Hypothalamus (tissue), 51 donors: ENCODE measurements around the gene GADD45GIP1.

Experiments
- DNase-seq, 51 donors: peaks; one replicate each; lab custom pipeline; 2025; lab: John Stamatoyannopoulos, UW

Gene GADD45GIP1

DNA sequence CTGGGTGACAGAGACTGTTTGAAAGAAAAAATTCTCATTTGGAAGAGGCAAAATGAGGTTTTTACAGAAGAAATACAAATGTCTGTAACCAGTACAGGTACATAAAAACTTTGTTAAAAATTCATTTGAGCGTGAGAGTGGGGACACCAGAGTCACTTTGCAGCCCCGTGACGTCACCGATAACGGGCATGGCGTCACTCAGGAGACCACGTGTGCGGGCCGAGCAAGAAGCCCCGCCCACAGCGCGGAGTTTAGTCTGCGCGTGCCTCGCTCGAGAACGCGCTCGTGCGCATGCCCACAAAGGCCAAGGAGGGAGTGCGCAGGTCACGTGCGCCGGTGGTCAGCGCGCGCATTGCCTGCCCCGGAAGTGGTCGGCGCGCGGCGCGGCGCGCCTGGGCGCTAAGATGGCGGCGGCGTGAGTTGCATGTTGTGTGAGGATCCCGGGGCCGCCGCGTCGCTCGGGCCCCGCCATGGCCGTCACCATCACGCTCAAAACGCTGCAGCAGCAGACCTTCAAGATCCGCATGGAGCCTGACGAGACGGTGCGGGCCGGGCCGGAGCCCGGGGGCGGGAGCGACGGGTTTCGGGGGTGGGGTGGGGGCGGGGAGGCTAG is 11.4 kb downstream of the GADD45GIP1 start, which contains the start of gene RAD23A:
TSS of gene RAD23A (plus strand) at position 384 of the 613 bp plus-strand sequence. CDS start at position 471, 87 bp downstream.
- peak; percentile 50 to 94 (median 86) for DNase-seq

DNA sequence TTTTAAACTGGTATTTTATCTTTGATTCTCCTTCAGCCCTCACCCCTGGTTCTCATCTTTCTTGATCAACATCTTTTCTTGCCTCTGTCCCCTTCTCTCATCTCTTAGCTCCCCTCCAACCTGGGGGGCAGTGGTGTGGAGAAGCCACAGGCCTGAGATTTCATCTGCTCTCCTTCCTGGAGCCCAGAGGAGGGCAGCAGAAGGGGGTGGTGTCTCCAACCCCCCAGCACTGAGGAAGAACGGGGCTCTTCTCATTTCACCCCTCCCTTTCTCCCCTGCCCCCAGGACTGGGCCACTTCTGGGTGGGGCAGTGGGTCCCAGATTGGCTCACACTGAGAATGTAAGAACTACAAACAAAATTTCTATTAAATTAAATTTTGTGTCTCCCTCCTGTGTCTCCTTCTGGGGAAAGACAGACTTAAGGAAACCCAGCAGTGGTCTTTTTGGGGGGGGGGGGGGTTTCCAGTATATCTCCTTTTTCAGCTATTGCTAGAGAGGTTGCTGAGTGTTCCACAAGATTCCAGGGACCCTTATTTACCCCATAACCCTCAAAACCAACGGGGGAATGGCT is 12.8 kb downstream of the GADD45GIP1 start:
- DNase-seq: no peak

DNA sequence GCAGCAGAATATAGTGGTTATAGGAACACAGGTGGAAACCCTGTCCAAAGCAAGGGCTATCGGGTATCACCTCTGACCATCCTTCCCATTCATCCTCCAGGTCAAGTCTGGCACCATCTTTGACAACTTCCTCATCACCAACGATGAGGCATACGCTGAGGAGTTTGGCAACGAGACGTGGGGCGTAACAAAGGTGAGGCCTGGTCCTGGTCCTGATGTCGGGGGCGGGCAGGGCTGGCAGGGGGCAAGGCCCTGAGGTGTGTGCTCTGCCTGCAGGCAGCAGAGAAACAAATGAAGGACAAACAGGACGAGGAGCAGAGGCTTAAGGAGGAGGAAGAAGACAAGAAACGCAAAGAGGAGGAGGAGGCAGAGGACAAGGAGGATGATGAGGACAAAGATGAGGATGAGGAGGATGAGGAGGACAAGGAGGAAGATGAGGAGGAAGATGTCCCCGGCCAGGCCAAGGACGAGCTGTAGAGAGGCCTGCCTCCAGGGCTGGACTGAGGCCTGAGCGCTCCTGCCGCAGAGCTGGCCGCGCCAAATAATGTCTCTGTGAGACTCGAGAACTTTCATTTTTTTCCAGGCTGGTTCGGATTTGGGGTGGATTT is 13.5 kb downstream of the GADD45GIP1 start:
- DNase-seq: no peak

DNA sequence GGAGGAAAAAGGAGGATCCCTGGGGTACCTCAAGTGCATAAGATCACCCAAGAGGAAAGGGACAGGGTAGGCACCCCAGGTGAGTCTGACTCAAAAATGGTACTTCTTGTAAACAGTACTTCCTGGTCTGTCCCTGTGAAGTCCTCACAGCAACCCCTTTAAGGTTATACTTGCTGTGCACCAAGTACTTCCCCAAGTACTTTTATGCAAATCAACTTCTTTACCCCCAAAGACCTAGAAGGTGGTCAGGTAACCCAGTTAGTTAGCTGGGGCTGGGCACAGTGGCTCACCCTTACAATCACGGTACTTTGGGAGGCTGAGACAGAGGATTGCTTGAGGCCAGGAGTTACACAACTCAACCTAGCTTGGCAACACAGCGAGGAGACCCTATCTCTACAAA is 16.1 kb downstream of the GADD45GIP1 start:
- no peak for DNase-seq

DNA sequence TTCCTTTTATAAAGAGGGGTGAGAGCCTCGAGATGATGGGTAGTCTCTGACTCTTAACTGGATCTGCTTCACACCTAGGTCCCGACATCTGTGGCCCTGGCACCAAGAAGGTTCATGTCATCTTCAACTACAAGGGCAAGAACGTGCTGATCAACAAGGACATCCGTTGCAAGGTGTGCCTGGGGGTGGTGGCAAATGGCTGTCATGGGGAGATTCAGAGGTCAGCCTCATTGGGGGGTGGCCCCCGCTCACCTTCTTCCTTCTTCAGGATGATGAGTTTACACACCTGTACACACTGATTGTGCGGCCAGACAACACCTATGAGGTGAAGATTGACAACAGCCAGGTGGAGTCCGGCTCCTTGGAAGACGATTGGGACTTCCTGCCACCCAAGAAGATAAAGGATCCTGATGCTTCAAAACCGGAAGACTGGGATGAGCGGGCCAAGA is 17.0 kb downstream of the GADD45GIP1 start:
- no peak for DNase-seq

DNA sequence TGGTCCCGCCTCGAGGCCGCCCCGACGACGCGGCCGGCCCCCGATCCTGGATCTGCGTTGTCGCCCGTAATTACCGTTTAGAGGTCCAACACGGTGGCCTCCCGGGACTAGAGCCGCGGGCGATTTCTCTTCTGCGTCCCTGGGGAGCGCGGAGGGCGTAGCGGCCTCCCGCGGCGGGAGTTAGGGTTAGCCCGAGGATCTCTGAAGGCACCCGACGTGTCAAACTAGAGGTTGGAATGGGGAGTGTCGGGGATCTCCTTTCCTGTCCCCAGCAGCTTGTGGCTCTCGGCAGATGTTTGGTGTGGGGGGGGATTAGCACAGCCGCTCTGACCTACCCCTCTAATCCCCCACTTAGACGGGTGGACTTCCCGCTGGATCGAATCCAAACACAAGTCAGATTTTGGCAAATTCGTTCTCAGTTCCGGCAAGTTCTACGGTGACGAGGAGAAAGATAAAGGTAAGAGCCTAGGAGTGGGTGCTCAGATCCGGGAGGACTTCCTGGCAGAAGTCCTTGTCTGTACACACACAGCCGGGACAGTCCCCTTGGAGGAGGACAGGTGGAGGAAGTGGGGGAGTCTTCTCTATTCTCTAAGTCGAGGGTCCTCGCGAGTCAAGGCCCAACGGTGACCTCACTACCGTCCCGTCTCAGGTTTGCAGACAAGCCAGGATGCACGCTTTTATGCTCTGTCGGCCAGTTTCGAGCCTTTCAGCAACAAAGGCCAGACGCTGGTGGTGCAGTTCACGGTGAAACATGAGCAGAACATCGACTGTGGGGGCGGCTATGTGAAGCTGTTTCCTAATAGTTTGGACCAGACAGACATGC is 18.0 kb downstream of the GADD45GIP1 start:
- DNase-seq: peak in 3 of 51 donors; percentile 13 to 27 (median 24)

DNA sequence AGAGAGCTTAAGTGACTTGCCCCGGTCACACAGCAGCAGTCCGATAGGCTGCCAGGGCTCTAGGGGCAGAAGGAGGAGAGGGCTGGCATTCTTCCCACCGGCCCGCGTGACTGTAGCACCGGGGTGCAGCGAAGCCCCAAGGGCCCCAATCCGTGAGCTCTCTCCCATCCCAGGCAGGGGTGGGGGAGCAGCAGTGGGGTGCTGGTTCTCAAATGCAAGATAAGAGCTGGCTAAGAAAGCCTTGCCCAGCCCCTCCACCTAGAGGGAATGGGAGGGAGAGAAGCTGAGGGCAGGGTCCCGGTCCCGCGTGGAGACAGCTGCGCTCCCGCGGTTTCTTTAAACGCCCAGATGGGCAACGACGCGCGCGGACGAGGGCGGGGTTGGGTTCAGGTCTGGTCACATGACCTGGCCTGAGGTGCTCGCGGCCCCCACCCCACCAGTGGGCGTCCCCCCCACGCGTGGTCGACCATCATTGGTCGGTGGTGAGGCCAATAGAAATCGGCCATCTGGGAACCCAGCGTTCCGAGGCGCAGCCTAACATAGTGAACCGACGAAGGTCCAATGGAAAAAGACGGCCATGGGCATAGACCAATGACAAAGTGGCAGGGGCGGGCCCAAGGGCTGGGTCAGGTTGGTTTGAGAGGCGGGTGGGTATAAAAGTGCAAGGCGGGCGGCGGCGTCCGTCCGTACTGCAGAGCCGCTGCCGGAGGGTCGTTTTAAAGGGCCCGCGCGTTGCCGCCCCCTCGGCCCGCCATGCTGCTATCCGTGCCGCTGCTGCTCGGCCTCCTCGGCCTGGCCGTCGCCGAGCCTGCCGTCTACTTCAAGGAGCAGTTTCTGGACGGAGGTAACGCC is 18.9 kb downstream of the GADD45GIP1 start, which contains the start of gene CALR:
TSS of gene CALR (plus strand) at position 683 of the 852 bp plus-strand sequence. CDS start at position 754, 71 bp downstream.
- peak; percentile 72 to 100 (median 99) for DNase-seq

DNA sequence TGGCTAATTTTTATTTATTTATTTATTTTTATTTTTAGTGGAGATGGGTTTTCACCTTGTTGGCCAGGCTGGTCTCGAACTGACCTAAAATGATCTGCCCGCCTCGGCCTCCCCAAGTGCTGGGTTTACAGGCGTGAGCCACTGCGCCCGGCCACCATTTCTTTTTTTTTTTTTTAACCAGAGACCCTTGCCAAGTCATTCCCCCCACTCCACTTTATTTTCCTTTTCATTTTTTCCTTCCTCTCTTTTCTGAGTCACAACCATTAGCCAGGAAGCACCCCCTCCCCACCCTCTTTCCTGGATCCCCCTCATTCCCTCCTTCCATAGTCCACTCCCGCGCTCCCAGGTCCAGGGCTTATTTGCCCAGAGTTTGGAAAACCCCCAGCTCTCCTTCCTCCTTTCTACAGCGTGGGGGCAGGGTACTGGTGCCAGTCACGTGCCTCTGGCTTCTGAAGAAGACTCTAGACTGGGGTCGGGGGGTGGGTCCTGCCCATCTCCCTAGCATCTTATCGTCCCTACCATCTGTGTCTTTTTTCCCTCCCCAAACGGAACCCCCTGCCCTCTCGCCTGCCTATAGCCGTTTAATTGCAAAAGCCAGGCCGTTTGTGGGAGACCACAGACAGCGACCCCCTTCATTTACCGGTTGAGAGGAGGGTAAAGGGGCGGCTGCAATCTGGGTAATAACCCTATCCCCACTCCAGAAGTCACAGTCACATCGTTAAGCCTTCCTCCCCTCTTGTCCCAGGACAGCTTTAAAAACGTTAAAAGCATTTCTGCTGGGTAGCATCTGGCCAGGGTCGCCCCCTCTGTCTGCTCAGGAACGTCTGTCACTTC is 19.7 kb downstream of the GADD45GIP1 start:
- DNase-seq: peak in 14 of 51 donors; percentile 8 to 38 (median 20)

DNA sequence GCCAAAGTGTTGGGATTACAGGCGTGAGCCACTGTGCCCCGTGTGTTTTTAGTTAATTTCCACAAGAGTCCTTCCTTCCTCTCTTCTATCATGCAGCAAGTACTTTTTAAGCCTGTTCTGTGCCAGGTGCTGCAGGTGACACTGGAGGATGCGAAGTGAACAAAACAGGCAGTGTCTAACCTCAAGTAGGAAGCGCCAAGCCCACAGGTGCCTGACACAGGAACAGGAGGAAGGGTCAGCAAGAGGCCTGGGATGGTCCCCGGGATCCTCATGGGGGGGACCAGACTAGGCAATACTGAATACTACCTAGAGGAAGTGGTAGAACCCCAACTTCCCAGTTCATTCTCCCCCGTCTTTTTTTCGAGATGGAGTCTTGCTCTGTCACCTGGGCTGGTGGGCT is 20.4 kb downstream of the GADD45GIP1 start:
- no peak for DNase-seq

DNA sequence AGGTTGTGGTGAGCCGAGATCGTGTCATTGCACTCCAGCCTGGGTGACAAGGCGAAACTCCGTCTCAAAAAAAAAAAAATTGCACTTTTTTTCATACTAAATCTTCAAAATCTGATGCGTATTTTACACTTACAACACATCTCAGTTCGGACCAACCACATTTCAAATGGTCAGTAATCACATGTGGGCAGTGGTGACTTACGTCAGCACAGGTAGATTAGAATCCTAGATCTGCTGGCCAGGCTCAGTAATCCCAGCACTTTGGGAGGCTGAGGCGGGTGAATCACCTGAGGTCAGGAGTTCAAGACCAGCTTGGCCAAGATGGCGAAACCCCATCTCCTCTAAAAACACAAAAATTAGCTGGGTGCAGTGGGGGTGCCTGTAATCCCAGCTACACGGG is 22.0 kb downstream of the GADD45GIP1 start:
- no peak for DNase-seq

DNA sequence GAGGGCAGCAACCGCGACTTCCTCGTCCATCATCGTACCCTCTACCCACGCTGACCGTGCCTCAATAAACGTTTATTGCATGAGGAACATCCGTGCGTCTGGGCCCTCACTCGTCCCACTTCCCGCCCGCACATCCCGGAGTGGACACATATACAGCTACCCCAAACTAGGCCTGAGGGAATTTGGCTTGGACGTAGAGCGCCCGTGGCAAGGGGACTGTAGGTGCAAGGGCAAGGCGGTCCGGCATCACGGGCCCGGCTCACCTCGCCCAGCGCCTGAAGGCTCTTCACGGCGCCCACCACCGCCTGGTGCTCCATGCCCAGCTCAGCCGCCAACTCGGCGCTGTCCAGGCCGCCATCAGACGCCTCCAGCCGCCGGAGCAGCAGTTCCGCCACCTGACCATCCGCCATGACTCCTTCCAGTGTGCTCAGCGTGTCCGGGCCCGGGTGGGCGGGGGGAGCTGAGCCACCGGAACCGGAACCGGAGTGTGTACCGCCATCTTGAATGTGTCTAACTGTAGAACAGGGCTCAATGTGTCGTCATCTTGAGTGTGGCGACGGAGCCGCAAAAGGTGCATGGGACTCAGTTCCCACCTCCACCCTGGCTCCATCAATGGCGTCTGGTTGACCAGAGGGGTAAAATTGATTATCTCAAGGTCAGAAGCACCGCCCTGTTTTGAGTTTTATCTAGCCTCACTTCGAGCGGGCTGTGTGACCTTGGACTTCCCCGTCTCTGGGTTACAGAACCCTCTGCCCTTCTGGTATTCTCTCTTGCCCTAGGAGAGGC is 23.5 kb downstream of the GADD45GIP1 start, which contains the start of gene FARSA:
TSS of gene FARSA (minus strand) at position 425 of the 786 bp plus-strand sequence. CDS start at position 410, 15 bp downstream.
- DNase-seq: peak; percentile 51 to 98 (median 91)

DNA sequence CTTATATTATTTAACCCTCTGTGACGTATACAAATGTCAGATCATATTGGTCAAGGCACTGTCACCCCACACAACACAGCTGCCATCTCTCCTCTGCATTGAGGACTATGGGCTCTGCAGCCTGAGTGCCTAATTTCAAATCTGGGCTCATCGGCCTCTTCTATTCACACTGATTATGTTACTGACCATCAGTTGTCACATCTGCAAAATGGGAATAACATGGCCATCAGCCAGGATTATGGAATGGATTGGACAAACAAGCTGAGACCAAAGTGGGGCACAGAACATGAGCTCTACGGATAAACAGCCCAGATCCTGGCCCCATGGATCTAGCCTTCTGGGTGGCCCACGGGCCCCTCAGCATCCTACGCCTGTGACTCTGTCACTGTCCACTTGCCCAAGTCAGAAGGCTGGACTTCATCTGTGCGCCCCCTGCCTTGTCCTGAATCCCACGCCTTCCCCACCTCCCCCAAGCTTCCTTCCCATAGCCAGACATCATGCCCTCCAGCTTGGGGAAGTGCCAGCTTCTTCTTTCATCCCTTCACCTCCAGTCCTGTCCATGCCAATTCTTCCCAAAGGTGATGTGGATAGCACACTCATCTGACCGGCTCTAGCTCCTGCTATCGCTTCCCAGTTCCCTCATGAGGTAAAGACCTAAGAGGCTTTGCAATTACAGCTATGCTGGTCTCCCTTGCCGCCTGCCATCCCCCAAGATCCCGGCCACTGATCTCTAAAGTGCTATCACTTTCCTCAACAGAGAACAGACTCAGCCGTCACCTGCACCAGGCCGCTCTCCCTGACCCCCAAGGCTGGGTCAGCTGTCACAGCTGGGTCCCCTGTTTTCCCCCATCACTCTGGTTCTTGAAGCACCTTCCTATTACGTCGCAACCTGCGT is 24.4 kb downstream of the GADD45GIP1 start:
- no peak for DNase-seq

DNA sequence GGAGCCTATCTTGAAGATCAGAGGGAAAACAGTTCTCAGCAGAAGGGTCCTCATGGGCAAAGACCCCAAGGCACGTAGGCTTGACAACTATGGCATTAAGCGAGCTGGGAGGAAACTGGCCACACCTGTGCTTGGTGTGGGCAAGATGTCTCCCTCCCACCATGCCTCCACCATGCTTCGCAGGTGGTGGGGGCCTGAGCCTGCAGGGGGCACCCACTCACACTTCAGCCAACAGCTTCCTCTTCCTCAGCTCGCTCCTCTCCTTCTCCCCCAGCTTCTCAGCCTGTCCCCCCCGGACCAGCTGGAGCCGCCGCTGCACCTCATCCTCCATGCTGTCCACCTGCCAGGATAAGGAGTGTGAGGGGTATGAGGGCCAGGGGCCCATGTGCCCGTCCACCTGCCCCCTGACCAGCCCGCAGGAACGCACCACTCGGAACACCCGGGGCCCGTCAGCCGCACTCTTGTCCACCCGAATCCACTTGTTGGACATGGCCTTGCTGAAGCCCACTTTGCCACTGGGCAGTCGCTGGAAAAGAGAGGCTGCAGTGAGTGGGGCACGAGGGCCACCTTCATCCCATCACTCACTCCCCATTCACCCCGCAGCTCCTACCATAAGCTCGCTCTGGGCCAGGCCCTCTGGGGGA is 26.9 kb downstream of the GADD45GIP1 start:
- DNase-seq: no peak

DNA sequence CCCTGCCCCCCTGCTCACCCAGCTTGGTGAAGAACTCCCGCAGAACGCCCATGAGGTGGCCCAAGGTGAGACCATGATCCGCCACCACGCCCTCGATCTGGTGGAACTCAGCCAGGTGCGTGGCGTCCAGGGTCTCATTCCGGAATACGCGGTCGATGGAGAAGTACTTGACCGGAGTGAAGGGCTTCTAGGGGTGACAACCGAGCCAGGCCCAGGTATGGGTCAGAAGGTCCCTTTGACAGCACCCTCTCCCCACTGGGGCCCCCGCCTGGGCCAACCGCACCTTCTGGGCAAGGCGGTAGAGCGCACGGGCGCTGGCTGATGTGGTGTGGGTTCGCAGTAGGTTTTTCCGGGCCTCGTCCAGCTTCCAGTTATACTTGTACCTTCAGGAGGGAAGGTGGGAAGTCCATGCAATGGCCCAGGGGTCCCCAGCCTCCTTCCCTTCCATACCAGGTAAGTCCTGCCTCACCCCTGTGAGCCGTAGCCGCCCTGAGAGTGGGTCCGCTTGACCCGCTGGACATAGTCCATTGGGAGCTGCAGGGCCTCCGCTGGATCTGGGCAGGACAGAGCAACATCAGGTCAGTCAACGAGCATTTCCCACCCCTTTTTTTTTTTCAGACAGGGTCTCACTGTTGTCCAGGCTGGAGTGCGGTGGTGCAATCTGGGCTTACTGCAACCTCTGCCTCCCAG is 32.3 kb downstream of the GADD45GIP1 start:
- DNase-seq: no peak

DNA sequence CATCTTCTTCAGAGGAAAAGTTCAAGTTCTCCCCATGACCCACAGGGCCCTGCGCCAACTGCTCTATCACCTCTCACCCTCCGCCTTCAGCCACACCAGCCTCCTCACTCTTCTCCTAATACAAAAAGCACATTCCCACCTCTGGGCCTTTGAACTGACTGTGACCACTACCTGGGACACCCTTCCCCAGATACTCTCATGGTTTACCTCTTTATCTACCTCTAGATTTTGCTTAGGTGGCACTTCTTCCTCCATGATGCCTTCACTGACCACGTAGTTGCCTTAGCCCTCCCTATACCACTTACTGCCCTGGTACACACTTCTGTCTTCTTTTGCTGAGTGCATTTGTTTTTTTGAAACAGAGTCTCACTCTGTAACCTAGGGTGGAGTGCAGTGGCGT is 34.1 kb downstream of the GADD45GIP1 start:
- no peak for DNase-seq

DNA sequence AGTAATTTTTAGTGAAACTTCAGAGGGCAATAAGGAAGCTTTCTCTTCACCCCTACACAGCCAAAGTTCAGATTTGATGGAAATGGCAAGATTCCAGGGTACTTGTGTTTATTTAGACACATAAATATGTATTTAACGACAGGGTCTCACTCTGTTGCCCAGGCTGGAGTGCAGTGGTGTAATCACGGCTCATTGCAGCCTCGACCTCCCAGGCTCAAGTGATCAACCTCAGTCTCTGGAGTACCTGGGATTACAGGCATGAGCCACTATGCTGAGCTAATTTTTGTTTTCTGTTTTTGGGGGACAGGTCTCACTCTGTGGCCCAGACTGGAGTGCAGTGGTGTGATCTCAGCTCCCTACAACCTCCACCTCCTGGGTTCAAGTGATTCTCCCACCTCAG is 36.0 kb downstream of the GADD45GIP1 start:
- no peak for DNase-seq
